Type B pancreatic cell (in vitro differentiated cells): Measurements from ENCODE around the gene SLC38A4. TPM values are rescaled to one million over a fixed set of nuclear protein-coding genes. Genes with fewer than 3 reads are reported as not detected.

Experiments used
- DNase-seq: peaks from one replicate; pipeline ENCODE4 v3.0.0; 2021; ENCODE audit warnings: mixed read lengths; ENCODE audit not compliant: unreplicated experiment; ENCODE audit errors: extremely low spot score
- H3K27ac Mint-ChIP-seq: 2 replicates; pipeline ENCODE4 v1.8.0; 2021; ENCODE audit warnings: mild to moderate bottlenecking, mixed read lengths
- H3K27me3 Mint-ChIP-seq: 2 replicates; pipeline ENCODE4 v1.8.0; 2021; ENCODE audit warnings: mixed read lengths
- H3K36me3 Mint-ChIP-seq: 2 replicates; pipeline ENCODE4 v1.8.0; 2021; ENCODE audit warnings: mixed read lengths
- H3K4me1 Mint-ChIP-seq: one replicate; pipeline ENCODE4 v1.8.0; 2021; ENCODE audit warnings: mixed read lengths; ENCODE audit not compliant: unreplicated experiment
- H3K4me3 Mint-ChIP-seq: 2 replicates; pipeline ENCODE4 v1.8.0; 2021; ENCODE audit warnings: mild to moderate bottlenecking, mixed read lengths
- H3K9me3 Mint-ChIP-seq: 2 replicates; pipeline ENCODE4 v1.8.0; 2021; ENCODE audit warnings: mixed read lengths
- total RNA-seq: library from RNA; stranded (reverse); gene quantifications from 2 replicates; pipeline ENCODE4 v1.2.1, GENCODE V29; 2021; ENCODE audit warnings: low replicate concordance
- TF ChIP-seq, protein P1 (sequence below): fragments of 200-600 bp; sonication (generic); conservative IDR thresholded peaks from 2 replicates; pipeline ENCODE4 v1.5.0; 2021; ENCODE audit warnings: antibody characterized with exemption, mild to moderate bottlenecking

Gene SLC38A4
- total RNA-seq, 1 donor from 2014 or later = 11.8 TPM

DNA sequence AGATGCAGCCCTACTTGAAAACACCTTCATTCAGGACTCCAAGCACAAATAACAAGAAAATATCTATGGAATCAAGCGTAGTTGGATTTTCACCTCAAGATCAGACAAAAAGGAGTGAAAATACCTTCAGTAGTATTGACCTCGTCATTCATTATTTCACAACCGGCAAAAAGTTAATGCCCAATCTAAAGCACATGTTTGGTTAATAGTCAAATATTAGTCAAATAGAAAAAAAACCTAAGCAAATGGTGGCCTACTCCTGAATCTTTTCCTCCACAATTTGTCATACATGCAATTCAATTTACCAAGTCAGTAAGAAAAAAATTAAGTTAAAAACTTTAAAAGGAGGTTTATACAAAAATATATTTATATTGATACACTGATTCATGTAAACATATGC, 50.0 kb downstream of the SLC38A4 start:
- Mint-ChIP-seq H3K4me1 (peaks cover 34% of the 10 kb centered on the region), H3K27me3 (no peaks in the 10 kb centered on the region), H3K9me3 (no peaks in the 10 kb centered on the region), H3K27ac (no peak overlapping the region), H3K36me3 (no peaks in the 10 kb centered on the region), H3K4me3 (no peak overlapping the region)
- TF ChIP-seq, protein P1, sequence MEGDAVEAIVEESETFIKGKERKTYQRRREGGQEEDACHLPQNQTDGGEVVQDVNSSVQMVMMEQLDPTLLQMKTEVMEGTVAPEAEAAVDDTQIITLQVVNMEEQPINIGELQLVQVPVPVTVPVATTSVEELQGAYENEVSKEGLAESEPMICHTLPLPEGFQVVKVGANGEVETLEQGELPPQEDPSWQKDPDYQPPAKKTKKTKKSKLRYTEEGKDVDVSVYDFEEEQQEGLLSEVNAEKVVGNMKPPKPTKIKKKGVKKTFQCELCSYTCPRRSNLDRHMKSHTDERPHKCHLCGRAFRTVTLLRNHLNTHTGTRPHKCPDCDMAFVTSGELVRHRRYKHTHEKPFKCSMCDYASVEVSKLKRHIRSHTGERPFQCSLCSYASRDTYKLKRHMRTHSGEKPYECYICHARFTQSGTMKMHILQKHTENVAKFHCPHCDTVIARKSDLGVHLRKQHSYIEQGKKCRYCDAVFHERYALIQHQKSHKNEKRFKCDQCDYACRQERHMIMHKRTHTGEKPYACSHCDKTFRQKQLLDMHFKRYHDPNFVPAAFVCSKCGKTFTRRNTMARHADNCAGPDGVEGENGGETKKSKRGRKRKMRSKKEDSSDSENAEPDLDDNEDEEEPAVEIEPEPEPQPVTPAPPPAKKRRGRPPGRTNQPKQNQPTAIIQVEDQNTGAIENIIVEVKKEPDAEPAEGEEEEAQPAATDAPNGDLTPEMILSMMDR = no peak
- no peak for DNase-seq

DNA sequence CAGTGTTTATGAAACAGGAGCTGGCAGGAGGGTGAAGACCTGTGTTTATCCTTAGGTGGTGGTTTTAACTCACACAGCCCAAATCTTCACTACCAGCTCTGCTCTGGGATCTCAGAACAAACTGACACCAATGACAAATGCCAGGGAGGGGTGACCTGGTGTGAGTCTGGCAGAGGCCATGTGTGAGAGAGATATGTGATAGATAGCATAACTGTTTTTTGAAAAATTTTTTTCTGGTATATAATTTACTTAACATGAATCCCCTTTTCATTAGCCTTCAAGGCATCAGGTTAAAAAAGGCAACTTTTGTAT, 51.5 kb downstream of the SLC38A4 start:
- H3K36me3 Mint-ChIP-seq = no peaks in the 10 kb centered on the region
- peaks cover 45% of the 10 kb centered on the region for H3K4me1 Mint-ChIP-seq
- no peaks in the 10 kb centered on the region for H3K9me3 Mint-ChIP-seq
- no peaks in the 10 kb centered on the region for H3K27me3 Mint-ChIP-seq
- TF ChIP-seq, protein P1 = no peak
- no peak overlapping the region for H3K27ac Mint-ChIP-seq
- no peak for DNase-seq
- H3K4me3 Mint-ChIP-seq = no peak overlapping the region

DNA sequence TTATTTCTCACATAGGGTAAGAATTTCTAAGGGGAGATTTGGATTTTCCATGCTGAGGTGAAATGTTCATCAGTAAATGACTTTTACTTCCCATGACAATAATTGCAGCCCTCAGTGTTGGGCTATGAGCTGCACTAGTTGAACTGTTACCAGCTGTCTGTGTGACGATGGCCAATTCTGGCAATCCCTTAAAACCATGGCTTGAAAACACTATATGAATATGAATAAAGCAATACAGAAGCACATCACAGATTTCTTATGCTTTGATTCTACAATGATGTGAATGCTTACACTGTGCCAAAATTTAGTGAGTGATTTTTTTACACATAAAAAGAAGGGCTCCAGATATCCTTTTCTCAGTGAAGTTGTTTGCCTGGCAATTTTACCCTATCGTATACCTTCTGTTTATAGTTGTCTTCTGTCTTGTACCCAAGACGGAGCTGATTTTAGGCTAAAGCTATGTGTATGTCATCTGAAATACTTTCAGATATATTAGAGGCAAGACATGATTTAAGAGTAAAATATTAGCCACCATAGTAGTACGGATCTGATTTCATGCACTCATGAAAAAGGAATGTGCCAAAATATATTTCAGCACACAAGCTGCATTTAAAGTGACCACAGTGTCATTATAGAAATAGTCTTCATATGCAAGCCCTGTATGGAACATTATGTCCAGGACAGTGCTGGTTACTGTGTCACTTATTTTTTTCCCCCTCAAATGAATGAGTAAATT, 52.0 kb downstream of the SLC38A4 start:
- TF ChIP-seq, protein P1 = no peak
- Mint-ChIP-seq H3K27me3 (no peaks in the 10 kb centered on the region), H3K4me3 (no peak overlapping the region), H3K36me3 (no peaks in the 10 kb centered on the region), H3K27ac (no peak overlapping the region), H3K9me3 (no peaks in the 10 kb centered on the region), H3K4me1 (peaks cover 45% of the 10 kb centered on the region)
- DNase-seq = no peak

DNA sequence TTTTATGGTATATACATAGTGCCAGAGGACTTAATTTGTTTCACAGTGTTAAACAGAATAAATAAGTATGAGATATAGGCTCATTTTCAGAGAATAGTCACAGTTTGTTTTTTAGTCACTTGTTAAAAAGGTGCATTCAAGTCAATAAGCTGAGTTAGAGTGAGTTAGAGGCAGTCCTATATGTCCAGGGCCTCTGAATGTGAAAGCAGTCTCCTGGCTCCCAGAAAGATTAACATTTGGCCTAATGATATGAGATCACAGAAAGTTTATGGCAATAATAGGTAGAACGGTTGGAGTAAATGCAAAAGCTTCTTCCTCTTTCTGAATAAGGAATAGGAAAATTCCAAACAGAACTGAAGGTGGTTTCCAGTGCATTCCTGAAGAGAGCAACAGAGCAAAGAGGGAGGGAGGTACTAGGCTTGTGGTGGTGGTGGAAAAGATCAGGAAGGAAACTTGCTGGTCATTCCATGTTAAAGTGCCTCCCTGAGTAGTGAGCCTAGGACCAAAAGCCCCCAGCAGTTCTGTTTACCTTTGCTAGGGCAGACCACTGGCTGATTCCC, 54.4 kb downstream of the SLC38A4 start:
- Mint-ChIP-seq H3K27me3 (no peaks in the 10 kb centered on the region), H3K4me1 (peaks cover 50% of the 10 kb centered on the region), H3K36me3 (no peaks in the 10 kb centered on the region), H3K27ac (no peak overlapping the region), H3K4me3 (no peak overlapping the region), H3K9me3 (no peaks in the 10 kb centered on the region)
- TF ChIP-seq, protein P1 = no peak
- no peak for DNase-seq

DNA sequence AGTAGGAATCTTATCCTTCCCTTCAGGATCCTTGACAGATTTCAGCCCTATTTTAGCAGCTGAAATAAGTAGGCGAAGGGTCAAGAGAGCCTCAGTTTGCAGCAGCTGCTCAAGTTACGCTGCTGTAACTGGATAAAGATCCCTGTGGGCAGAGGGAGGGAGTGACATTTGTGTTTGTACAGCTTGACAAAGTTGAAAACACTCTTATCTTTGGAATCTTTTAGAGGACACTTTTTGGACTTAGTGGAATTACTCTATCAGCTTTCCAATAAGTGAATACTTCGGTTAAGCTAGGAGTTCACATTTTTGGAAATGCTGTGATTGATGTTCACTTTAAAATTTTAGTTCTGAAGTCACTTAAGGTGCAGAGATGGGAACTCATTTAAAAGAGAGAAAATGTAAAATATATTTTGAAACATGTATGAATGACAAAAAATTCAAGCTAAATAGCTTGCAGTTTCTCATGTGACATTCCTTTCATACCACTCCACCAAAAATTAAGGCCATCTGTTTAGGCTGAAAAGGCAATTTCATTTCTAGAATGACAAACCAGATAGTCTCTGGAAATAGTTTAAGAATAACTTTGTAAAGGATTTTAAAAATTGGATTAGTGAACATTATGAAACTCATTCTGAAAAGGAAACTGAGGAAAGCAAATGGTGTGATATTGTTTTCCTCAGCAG, 55.2 kb downstream of the SLC38A4 start:
- peak overlapping the region; percentile 49 for H3K4me3 Mint-ChIP-seq
- no peak for DNase-seq
- no peaks in the 10 kb centered on the region for H3K9me3 Mint-ChIP-seq
- TF ChIP-seq, protein P1 = no peak
- no peaks in the 10 kb centered on the region for H3K27me3 Mint-ChIP-seq
- peaks cover 50% of the 10 kb centered on the region for H3K4me1 Mint-ChIP-seq
- no peaks in the 10 kb centered on the region for H3K36me3 Mint-ChIP-seq
- peak overlapping the region; percentile 12 for H3K27ac Mint-ChIP-seq
